CD4-positive, alpha-beta T cell treated with Interleukin-4 for 4 hours (primary cell): ENCODE data around the gene TMEM80.

Experiments used
- DNase-seq: peaks from one replicate; pipeline ENCODE4 v3.0.0-alpha.2; 2020

Gene TMEM80

GRCh38 chr11:702462-703461 lies 7.1 kb downstream of the TMEM80 start:
- DNase-seq = no peak

- no peak for DNase-seq
These were observed 7.9 kb downstream of the TMEM80 start for GRCh38 chr11:703506-703905.

DNA sequence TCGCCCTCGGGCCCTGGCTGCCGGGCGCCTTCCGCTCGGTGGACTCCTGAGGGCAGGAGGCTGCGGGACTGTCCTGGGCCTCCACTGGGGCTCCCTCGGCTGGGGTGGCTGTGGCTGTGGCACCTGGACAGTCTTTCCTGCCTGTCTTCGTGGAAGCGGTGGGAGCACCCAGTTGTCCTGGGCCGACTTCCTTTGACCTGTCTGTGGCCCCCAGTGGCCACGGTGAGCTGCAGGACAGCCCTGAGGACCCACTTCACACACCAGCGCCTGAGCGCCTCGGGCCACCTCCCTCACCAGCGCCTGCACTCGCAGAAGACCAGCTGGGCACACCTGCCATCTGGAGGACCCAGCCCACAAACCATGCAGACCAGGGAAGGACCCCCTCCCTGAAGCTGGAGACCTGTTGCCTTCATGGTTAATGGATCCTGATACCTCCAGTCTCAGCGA lies 8.6 kb downstream of the TMEM80 start:
- DNase-seq = no peak

DNA sequence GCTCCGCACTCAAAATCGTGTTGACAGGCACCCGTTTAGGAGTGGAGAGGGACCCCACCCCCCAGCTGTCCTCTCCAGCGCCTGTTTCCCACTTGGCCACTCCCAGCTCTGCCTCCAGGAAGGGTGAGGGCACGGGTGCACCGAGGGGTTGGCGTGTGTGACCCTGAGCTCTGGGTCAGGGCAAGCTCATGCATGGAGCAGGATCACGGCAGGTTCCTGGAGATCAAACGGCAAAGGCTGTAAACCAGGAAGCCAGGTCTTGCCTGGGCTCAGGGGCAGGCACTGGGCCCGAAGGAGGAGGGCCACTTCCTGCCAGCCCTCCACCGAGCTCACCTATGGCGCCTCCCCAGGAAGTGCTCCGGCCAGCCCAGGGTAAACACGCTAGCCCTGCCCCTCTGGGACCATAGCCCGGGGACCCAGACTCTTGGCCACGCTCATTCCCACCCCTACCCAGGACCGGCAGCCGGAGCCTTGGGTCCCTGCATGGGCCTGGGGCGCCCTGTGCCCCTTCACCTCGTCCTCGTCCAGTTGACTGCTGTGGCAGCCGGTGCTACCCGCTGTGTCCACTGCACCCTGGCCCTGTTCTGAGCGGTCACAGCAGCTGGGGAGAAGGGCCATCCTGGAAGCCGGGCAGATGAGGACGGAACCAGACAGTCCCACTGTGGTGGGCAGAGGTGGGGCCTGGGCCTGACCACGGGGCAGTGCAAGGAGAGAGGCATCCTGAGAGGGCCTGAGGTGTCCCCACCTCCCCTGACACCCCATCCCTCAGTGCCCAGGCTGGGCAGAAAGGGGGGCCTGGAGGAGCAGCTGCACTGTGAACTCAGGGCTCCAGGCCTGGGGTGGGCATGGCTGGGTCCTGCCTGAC lies 9.4 kb downstream of the TMEM80 start:
- DNase-seq = no peak

- DNase-seq = no peak
These were observed 10.2 kb downstream of the TMEM80 start, which contains the start of gene EPS8L2 for GRCh38 chr11:705646-706438. Gene EPS8L2, plus strand, starts transcription at chr11:706231. Its CDS starts 3,177 bp downstream, at chr11:709408.

GRCh38 chr11:706439-706956 lies 10.9 kb downstream of the TMEM80 start:
- DNase-seq = no peak

DNA sequence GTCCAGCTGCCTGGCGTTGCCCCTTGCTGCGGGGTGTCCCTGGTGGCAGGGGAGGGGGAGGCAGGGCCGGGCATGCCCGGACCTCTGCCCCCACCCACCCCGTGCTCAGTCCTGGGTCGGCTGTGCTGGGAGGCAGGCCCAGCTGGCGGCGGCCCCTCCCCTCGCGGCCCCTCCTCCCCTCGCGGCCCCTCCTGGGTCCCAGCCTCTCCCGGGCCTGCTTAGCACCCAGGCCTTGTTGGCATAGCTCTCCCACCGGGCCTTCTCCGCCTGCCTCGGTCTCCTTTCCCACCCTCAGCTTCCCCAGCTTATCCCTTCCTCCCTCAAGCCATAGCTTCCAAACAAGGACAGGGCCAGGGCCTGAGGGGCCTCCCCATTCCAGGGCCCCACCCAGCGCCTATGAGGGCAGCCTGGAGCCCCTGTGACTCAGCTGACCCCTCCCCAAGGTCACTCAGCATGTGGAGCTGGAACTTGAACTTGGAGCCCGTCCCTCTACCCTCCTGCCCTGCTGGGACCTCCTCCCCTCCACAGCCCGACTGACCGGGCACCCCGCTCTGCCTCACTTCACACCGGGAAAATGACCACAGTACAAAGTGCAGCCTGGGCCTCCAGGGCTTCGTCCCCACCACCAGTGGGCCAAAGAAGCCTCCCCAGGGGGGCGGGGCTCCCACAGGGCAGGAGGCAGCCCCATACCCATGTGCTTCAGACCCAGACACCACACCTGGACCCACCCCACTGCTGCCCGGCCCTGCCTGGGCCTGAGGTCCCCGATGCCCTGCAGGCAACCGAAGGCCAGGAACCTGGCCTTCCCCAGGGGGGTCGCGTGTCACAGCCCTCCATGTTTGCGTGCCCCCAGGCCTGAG lies 11.6 kb downstream of the TMEM80 start:
- DNase-seq = no peak

GRCh38 chr11:707817-708420 lies 12.3 kb downstream of the TMEM80 start:
- no peak for DNase-seq

GRCh38 chr11:708511-708910 lies 12.9 kb downstream of the TMEM80 start:
- no peak for DNase-seq

DNA sequence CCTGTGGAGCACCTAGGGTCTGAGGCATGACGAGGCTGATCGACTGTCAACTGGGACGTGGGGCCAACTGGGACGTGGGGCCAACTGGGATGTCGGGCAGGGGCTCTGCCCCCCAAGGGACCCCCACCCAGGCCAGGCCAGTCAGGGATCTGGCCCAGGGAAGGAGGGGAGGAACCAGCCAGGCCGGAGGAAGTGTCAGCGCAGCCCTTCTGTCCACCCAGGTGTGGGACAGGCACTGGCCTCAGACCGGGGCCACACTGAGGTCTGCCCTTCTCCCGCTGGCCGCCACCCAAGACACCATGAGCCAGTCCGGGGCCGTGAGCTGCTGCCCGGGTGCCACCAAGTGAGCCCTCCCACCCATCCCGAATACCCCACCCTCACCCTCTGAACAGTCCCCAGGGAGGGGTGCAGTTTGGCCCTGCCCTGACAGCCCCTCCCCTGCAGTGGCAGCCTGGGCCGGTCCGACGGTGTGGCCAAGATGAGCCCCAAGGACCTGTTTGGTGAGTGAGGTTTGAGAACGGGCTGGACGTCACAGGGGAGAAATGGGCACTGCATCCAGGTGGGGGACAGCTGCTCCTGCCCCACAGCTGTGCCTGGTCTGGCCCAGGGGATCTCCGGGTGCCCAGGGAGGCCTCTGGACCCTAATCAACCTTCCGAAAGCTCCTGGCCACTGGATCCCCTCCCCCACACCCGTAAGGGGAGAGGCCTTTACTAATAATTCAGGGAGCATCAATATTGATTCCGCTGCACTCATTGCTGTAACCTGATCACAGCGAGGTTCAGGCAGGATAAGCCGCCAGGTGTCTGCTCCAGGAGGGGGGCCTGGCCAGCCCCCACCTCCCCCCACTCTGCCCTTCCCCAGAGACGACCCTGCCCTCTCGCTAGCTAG lies 13.7 kb downstream of the TMEM80 start:
- DNase-seq = no peak

DNA sequence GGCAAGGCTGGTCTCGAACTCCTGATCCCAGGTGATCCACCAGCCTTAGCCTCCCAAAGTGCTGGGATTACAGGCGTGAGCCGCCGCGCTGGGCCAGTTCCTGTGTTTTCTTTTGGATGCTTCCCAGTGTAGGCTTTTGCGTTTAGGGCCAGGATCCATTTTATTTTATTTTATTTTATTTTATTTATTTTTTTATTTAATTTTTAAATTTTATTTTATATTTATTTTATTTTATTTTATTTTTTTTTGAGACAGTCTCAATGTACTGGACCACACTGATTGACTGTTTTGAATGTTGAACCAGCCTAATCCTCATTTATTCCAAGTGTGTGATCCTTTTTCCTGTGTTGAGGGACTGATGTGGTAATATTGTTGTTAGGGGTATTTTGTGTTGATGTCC lies 18.8 kb downstream of the TMEM80 start:
- DNase-seq = no peak

DNA sequence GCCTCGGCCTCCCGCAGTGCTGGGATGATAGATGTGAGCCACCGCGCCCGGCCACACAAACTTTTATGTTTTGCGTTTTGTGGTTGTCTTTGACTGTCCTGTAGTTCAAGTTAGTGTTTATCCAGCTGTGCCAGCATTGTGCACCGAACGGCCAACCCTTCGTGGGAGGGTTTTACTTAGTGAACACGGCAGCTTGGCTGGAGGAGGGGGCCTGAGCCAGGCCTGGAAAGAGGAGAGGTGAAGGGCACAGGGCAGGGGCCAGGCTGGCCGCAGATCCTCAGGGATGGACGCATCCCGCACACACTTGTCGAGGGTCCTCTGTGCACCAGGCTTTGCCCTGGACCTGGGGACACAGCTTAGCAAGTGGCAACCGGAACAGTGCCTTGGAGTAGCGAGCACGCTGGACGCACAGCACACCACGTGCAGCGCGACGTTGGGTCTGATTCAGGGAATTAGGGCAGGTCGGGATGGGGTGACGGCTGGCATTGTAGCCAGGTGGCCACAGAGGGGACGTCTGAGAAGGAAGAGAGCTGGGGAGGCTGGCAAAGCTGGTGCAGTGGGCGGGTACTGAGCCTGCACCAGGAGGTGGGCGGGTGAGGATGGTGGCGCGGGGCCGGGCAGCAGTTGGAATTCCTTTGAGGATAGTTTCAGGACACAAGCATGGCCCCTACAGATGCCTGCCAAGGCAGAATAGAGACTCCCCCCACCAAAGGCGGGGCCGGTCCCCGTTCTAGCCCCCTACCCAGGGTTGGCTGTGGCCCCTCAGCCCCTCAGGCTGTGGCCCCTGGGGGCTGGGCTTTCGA lies 23.8 kb downstream of the TMEM80 start:
- no peak for DNase-seq

- no peak for DNase-seq
These were observed 24.5 kb downstream of the TMEM80 start for GRCh38 chr11:720017-720641.

- DNase-seq = no peak
These were observed 25.1 kb downstream of the TMEM80 start for GRCh38 chr11:720642-721246.

DNA sequence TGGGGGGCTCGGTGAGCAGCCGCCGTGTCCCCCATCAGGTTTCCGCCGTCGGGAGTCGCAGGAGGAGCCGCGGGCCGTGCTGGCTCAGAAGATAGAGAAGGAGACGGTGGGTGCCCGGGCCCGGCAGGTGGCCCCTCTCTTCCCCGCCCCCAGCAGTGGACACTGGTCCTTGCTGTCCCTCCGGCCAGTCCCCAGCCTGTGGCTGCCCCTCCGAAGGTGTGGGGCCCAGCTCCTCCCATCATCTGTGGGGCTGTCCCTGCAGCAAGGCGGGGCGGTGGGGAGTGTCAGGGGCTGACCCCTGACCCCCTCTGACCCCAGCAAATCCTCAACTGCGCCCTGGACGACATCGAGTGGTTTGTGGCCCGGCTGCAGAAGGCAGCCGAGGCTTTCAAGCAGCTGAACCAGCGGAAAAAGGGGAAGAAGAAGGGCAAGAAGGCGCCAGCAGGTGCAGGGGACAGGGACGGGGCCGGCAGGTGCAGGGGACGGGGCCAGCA lies 25.7 kb downstream of the TMEM80 start:
- DNase-seq = no peak

GRCh38 chr11:721741-722345 lies 26.2 kb downstream of the TMEM80 start:
- peak; percentile 40 for DNase-seq

DNA sequence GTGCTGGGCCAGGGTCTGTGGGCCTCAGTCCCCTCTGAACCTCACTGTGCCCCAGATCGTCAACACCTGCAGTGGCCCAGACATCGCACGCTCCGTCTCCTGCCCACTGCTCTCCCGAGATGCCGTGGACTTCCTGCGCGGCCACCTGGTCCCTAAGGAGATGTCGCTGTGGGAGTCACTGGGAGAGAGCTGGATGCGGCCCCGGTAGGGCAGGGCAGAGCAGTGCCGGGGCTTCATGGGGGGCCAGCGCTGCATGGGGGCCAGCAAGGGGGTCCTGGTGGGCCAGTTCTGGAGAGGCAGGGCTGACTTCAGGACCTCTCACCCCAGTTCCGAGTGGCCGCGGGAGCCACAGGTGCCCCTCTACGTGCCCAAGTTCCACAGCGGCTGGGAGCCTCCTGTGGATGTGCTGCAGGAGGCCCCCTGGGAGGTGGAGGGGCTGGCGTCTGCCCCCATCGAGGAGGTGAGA lies 26.8 kb downstream of the TMEM80 start:
- no peak for DNase-seq
